ENCODE data around the gene MARK3. TPM values are rescaled to one million over a fixed set of nuclear protein-coding genes. Genes with fewer than 3 reads are reported as not detected.
A peak's percentile ranks its signal among the peaks of the same experiment; 100 is the strongest.

MARK3 gene
- total and polyA plus RNA-seq, 2 of the 4 experiments (the other 2 are of a cell fraction), result 78.5 to 80.5 TPM

DNA sequence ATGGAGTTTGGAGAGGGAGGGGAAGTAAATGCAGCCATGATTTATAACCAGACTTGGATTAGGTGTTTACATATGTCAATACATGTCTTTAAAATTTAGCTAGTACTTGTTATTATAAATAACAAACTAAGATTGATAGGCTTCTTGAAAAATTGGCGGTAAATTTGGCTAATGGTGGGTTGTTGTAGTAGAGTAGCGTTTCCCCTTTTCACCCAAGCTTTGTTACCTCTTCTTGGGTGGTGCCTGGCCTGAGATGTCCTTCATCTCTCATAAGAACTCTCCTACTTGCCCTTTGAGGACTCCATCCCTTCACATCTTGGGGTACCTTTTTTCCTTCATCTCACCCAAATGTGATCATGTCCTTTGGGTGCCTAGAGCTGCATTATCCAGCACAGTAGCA lies 11.2 kb downstream of the MARK3 start:
- no peak overlapping the region for H3K18ac ChIP-seq (ENCODE audit: low read depth, low read length)
- DNase-seq, result no peak
- no peak overlapping the region for H2BK20ac ChIP-seq (ENCODE audit: low read depth, low read length)
- H2AFZ ChIP-seq (replicated peaks; ENCODE audit: low read length, poor library complexity), result no peak overlapping the region
- H3K79me1 ChIP-seq (ENCODE audit: low read depth in 1 of 2, low read length in 2 of 2), result peaks cover 0 to 56% of the 10 kb centered on the region in 2 experiments; a peak in 2 of 4 replicates
- H2BK5ac ChIP-seq (ENCODE audit: low read depth, low read length, poor library complexity, severe bottlenecking), result no peak overlapping the region
- H3K14ac ChIP-seq (replicated peaks; ENCODE audit: low read depth, low read length), result no peak overlapping the region
- no peak for TF ChIP-seq BHLHE40 (IDR thresholded peaks at IDR 0.05; ENCODE audit: low read depth, low read length)
- TF ChIP-seq SMC3 (IDR thresholded peaks at IDR 0.05; ENCODE audit: low read depth, low read length), result no peak
- no peak for TF ChIP-seq MXI1 (IDR thresholded peaks at IDR 0.05; ENCODE audit: borderline replicate concordance, low read depth, low read length)
- TF ChIP-seq, protein P1, sequence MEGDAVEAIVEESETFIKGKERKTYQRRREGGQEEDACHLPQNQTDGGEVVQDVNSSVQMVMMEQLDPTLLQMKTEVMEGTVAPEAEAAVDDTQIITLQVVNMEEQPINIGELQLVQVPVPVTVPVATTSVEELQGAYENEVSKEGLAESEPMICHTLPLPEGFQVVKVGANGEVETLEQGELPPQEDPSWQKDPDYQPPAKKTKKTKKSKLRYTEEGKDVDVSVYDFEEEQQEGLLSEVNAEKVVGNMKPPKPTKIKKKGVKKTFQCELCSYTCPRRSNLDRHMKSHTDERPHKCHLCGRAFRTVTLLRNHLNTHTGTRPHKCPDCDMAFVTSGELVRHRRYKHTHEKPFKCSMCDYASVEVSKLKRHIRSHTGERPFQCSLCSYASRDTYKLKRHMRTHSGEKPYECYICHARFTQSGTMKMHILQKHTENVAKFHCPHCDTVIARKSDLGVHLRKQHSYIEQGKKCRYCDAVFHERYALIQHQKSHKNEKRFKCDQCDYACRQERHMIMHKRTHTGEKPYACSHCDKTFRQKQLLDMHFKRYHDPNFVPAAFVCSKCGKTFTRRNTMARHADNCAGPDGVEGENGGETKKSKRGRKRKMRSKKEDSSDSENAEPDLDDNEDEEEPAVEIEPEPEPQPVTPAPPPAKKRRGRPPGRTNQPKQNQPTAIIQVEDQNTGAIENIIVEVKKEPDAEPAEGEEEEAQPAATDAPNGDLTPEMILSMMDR (conservative IDR thresholded peaks at IDR 0.05; ENCODE audit: low read depth, low read length), result no peak
- TF ChIP-seq CEBPB (IDR thresholded peaks at IDR 0.05; ENCODE audit: low read depth, low read length), result no peak
- TF ChIP-seq FOS (IDR thresholded peaks at IDR 0.05; ENCODE audit: low read depth, low read length), result no peak
- TF ChIP-seq POLR2A (IDR thresholded peaks at IDR 0.05; ENCODE audit: low read depth, low read length), result no peak
- no peak for TF ChIP-seq RFX5 (IDR thresholded peaks at IDR 0.05; ENCODE audit: low read depth, low read length)
- H4K91ac ChIP-seq (ENCODE audit: insufficient read depth, low read depth, low read length), result no peak overlapping the region
- H3K4me2 ChIP-seq (ENCODE audit: low read depth, low read length), result no peak overlapping the region
- no peak overlapping the region for H2AK9ac ChIP-seq (replicated peaks; ENCODE audit: low read depth, low read length, poor library complexity)
- H3K9ac ChIP-seq (ENCODE audit: low read depth, low read length), result no peak overlapping the region
- ChIA-PET CTCF (no interaction called here), POLR2A (ENCODE audit: unreplicated experiment) (no interaction called here)
- H3K4me3 ChIP-seq (ENCODE audit: insufficient read depth, low read depth, low read length), result no peak overlapping the region
- no CpG with 5 or more reads among the region's 2 CpGs for WGBS, 2 experiments (ENCODE audit: extremely low coverage in 2 of 2, insufficient read length in 1 of 2)
- H2BK120ac ChIP-seq (ENCODE audit: low read depth, low read length), result no peak overlapping the region
- H3K23ac ChIP-seq (ENCODE audit: low read depth, low read length), result peak overlapping the region; percentile 69; the same call in 1 of the 2 replicates
- no peak overlapping the region for H3K27ac ChIP-seq (ENCODE audit: insufficient read depth, low read length)
- no TSS peak for BruUV-seq (replicated peaks)
- in situ Hi-C loops (cut with MboI; ENCODE audit: low sequenced_read_pairs) (no loop called here), intact Hi-C loops (cut with micrococcal nuclease) (no loop called here), dilution Hi-C loops (cut with HindIII; ENCODE audit: low sequenced_read_pairs, unreplicated experiment) (no loop called here)
- H3K4me1 ChIP-seq (ENCODE audit: control insufficient read depth, insufficient read depth, low read length), result peaks cover 23% of the 10 kb centered on the region
- H3K9me1 ChIP-seq (ENCODE audit: insufficient read depth, low read length), result peaks cover 26% of the 10 kb centered on the region
- no peaks in the 10 kb centered on the region for H3K9me3 ChIP-seq (ENCODE audit: control insufficient read depth, insufficient read depth, low read length)
- ATAC-seq (ENCODE audit: low read depth), result no peak
- H4K20me1 ChIP-seq (ENCODE audit: insufficient read depth, low read length), result peaks cover 98% of the 10 kb centered on the region
- H3K4ac ChIP-seq (ENCODE audit: low read depth, low read length), result no peak overlapping the region
- H3K27me3 ChIP-seq (ENCODE audit: control insufficient read depth, insufficient read depth, low read length), result no peaks in the 10 kb centered on the region
- H4K8ac ChIP-seq (ENCODE audit: low read depth in 2 of 2, low read length in 2 of 2), result no peak overlapping the region
- H4K5ac ChIP-seq (ENCODE audit: low read depth, low read length), result no peak overlapping the region
- peak overlapping the region; percentile 24; the same call in 1 of the 2 replicates for H2AK5ac ChIP-seq (ENCODE audit: low read depth, low read length)
- H3K56ac ChIP-seq (ENCODE audit: extremely low read depth, insufficient read depth, low read length), result no peak overlapping the region
- no peak overlapping the region for H2BK15ac ChIP-seq (ENCODE audit: low read depth, low read length)
- no peaks in the 10 kb centered on the region for H3K36me3 ChIP-seq (ENCODE audit: control insufficient read depth, insufficient read depth, low read length)

Data from IMR-90 (cell line).